Brain microvascular endothelial cell (primary cell): ENCODE data around the gene DOCK3.

Source experiments
- DNase-seq: peaks from one replicate; pipeline ENCODE4 v3.0.0-alpha.2; 2020
- H3K27ac ChIP-seq: fragments of 250-450 bp; sonication (Bioruptor Pico); 2 replicates; pipeline ENCODE4 v1.5.1; 2020; ENCODE audit warnings: mild to moderate bottlenecking, moderate library complexity
- H3K27me3 ChIP-seq: fragments of 250-450 bp; sonication (Bioruptor Pico); replicated peaks from 2 replicates; pipeline ENCODE4 v1.5.1; 2020; ENCODE audit warnings: mild to moderate bottlenecking
- H3K36me3 ChIP-seq: fragments of 250-450 bp; sonication (Bioruptor Pico); replicated peaks from 2 replicates; pipeline ENCODE4 v1.5.1; 2020; ENCODE audit warnings: mild to moderate bottlenecking
- H3K4me3 ChIP-seq: 2 replicates; pipeline ENCODE4 v1.5.1; 2011; ENCODE audit warnings: low read depth, mild to moderate bottlenecking, control low read depth, low read length, moderate library complexity
- in situ Hi-C: cut with HindIII; loops from 2 replicates; pipeline ENCODE4 v1.10.0; 2017; ENCODE audit warnings: low sequenced_read_pairs, low pct_ligation_motif_present
- TF ChIP-seq, protein P1 (sequence below): IDR thresholded peaks from 2 replicates; pipeline ENCODE4 v1.5.1; 2011; ENCODE audit warnings: low read depth, mild to moderate bottlenecking, moderate library complexity, low read length, control low read depth, inconsistent platforms; ENCODE audit errors: missing control alignments

The DOCK3 gene

DNA sequence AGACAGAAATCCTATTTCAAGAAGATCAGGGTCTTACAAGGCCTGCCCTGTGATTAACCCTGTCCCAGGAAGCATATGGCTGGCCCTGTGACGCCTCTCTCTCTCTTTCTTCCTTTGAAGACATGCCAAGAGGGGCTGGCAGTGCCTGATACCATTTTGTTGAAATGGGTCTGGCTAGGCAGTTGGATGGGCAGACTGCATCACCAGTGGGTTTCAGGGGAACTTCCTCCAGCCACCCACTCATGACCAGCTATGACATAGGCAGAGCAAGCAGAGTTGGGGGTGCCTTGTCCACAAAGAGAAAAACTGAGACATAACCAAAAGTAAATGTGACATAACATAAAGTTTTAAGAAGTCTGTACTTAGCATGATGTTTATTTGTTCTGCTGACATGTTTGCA is 679.0 kb downstream of the DOCK3 start:
- Histone ChIP-seq H3K36me3 (no peaks in the 10 kb centered on the region), H3K27me3 (no peaks in the 10 kb centered on the region), H3K4me3 (no peak overlapping the region), H3K27ac (no peak overlapping the region)
- TF ChIP-seq, protein P1, sequence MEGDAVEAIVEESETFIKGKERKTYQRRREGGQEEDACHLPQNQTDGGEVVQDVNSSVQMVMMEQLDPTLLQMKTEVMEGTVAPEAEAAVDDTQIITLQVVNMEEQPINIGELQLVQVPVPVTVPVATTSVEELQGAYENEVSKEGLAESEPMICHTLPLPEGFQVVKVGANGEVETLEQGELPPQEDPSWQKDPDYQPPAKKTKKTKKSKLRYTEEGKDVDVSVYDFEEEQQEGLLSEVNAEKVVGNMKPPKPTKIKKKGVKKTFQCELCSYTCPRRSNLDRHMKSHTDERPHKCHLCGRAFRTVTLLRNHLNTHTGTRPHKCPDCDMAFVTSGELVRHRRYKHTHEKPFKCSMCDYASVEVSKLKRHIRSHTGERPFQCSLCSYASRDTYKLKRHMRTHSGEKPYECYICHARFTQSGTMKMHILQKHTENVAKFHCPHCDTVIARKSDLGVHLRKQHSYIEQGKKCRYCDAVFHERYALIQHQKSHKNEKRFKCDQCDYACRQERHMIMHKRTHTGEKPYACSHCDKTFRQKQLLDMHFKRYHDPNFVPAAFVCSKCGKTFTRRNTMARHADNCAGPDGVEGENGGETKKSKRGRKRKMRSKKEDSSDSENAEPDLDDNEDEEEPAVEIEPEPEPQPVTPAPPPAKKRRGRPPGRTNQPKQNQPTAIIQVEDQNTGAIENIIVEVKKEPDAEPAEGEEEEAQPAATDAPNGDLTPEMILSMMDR = no peak
- in situ Hi-C loops = loop anchor here (25.0 kb wide), 1 partner anchor 241 kb away; no protein-coding TSS in a partner anchor
- no peak for DNase-seq

DNA sequence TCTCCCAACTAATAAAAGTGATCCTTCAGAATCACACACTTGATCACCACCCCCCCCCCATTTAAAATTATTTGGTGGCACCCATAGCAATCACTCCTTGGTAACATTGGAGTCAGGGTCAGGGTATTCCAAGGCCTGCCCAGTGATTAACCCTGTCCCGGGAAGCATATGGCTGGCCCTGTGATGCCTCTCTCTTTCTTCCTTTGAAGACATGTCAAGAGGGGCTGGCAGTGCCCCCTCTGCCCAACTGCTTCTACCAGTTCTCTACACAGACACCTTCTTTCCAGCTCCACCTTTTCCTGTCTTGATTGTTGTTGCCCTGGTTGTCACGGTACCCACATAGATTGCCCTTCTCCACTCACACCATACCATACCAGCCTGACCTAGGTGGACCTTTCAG is 679.4 kb downstream of the DOCK3 start:
- in situ Hi-C loops = loop anchor here (25.0 kb wide), 1 partner anchor 242 kb away; no protein-coding TSS in a partner anchor
- no peaks in the 10 kb centered on the region for H3K27me3 ChIP-seq
- DNase-seq = no peak
- TF ChIP-seq, protein P1 = no peak
- no peak overlapping the region for H3K4me3 ChIP-seq
- H3K36me3 ChIP-seq = no peaks in the 10 kb centered on the region
- H3K27ac ChIP-seq = no peak overlapping the region

DNA sequence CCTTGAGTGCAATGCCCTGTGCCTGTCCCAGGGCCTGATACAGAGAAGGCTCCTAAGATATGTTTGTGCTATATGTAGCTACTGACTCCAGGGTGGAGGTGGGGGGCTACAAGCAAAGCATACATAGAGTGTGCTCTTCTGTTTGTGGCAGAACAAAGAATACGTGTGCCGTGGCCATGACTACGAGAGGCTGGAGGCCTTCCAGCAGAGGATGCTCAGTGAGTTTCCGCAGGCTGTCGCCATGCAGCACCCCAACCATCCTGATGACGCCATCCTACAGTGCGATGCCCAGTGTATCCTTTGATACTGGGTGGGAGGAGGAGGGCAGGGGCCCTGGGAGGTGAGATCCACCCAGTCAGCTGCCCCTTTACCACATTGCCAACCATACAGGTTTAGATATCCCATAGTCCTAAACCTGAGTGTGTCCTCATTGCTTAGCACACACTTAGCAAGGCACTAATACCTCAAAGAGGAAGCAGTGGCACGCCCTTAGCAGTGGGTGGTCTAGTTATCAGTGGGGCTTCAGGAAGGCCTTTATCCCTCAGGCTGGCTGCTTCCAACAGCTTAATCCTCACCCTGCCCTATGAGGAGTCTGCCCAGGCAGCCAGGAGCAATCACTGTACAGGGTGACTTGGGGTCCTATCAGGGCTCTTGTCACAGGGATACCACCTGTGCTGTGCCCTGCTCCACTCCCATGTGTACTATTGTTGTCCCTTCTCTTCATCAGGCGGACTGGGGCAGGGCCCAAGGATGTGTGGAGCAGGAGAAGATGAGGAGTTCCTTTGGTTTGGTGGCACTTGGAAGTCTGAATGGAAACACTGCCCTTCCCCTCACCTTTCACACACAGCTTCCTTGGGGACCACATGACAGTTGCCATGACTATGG is 680.2 kb downstream of the DOCK3 start:
- H3K4me3 ChIP-seq = no peak overlapping the region
- no peak overlapping the region for H3K27ac ChIP-seq
- H3K27me3 ChIP-seq = no peaks in the 10 kb centered on the region
- no peaks in the 10 kb centered on the region for H3K36me3 ChIP-seq
- in situ Hi-C loops = loop anchor here (25.0 kb wide), 1 partner anchor 243 kb away; no protein-coding TSS in a partner anchor
- TF ChIP-seq, protein P1 = no peak
- DNase-seq = no peak

GRCh38 chr3:51355891-51356578 is 681.3 kb downstream of the DOCK3 start:
- Histone ChIP-seq H3K36me3 (no peaks in the 10 kb centered on the region), H3K4me3 (no peak overlapping the region), H3K27ac (no peak overlapping the region), H3K27me3 (no peaks in the 10 kb centered on the region)
- DNase-seq = no peak
- TF ChIP-seq, protein P1 = no peak
- in situ Hi-C loops = loop anchor here (25.0 kb wide), 1 partner anchor 244 kb away; no protein-coding TSS in a partner anchor

DNA sequence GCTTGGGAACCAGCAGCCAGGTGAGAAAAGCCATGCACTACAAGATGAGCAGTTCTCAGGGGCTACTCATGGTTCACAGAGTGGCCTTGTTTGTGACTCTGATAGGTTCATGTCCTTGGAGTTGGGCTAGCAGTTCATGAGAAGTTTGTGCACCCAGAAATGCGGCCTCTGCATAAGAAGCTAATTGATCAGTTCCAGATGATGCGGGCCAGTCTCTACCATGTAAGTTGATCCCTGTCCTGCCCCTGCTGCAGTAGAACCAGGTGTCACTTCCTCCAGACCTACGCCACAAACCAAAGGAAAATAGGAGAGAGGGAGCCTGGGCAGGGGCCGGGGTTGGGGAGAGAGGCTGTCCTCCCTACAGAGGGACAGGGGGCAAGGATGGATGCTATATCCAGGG is 683.1 kb downstream of the DOCK3 start:
- in situ Hi-C loops = loop anchor here (25.0 kb wide), 1 partner anchor 246 kb away; no protein-coding TSS in a partner anchor
- TF ChIP-seq, protein P1 = no peak
- Histone ChIP-seq H3K4me3 (no peak overlapping the region), H3K36me3 (no peaks in the 10 kb centered on the region), H3K27ac (no peak overlapping the region), H3K27me3 (no peaks in the 10 kb centered on the region)
- DNase-seq = no peak
